ENCODE results near the gene RNF169. TPM values are rescaled to one million over a fixed set of nuclear protein-coding genes. Genes with fewer than 3 reads are reported as not detected.

Gene RNF169
- total RNA-seq, 1 experiment from 2014 or later = 18.0 TPM

- POLR2A ChIA-PET = no interaction called here
- DNase-seq (ENCODE audit: unreplicated experiment) = no peak
- Mint-ChIP-seq H3K9me3 (ENCODE audit: unreplicated experiment) (no peaks in the 10 kb centered on the region), H3K4me3 (ENCODE audit: unreplicated experiment) (no peak overlapping the region), H3K4me1 (ENCODE audit: insufficient read depth, unreplicated experiment) (no peaks in the 10 kb centered on the region), H3K36me3 (ENCODE audit: insufficient read depth, unreplicated experiment) (no peaks in the 10 kb centered on the region), H3K27ac (ENCODE audit: low read depth, unreplicated experiment) (no peak overlapping the region), H3K27me3 (ENCODE audit: insufficient read depth, unreplicated experiment) (no peaks in the 10 kb centered on the region)
- CTCF ChIA-PET = no interaction called here
- TF ChIP-seq CTCF (IDR thresholded peaks at IDR 0.05; ENCODE audit: unreplicated experiment) = no peak
- no TSS peak for BruUV-seq (replicated peaks)
- intact Hi-C loops (cut with micrococcal nuclease) = no loop called here
Measured at GRCh38 chr11:74709175-74709574, 39.5 kb upstream of the RNF169 start.

- Mint-ChIP-seq H3K36me3 (ENCODE audit: insufficient read depth, unreplicated experiment) (no peaks in the 10 kb centered on the region), H3K27me3 (ENCODE audit: insufficient read depth, unreplicated experiment) (no peaks in the 10 kb centered on the region), H3K9me3 (ENCODE audit: unreplicated experiment) (no peaks in the 10 kb centered on the region), H3K4me1 (ENCODE audit: insufficient read depth, unreplicated experiment) (no peaks in the 10 kb centered on the region), H3K4me3 (ENCODE audit: unreplicated experiment) (no peak overlapping the region), H3K27ac (ENCODE audit: low read depth, unreplicated experiment) (no peak overlapping the region)
- TF ChIP-seq CTCF (IDR thresholded peaks at IDR 0.05; ENCODE audit: unreplicated experiment) = no peak
- DNase-seq (ENCODE audit: unreplicated experiment) = no peak
- intact Hi-C loops (cut with micrococcal nuclease) = no loop called here
- POLR2A ChIA-PET = interaction anchor here (0.5 to 0.7 kb wide), 3 partner anchors 29 to 516 kb away, joined by 3 to 4 read pairs (median 3); no protein-coding TSS in a partner anchor
- CTCF ChIA-PET = interaction anchor here (0.7 to 1.7 kb wide), 6 partner anchors 8 to 37 kb away, joined by 3 to 9 read pairs (median 4); no protein-coding TSS in a partner anchor
- BruUV-seq (replicated peaks) = no TSS peak
Measured at GRCh38 chr11:74710281-74710938, 38.2 kb upstream of the RNF169 start.

GRCh38 chr11:74713686-74714085 lies 35.0 kb upstream of the RNF169 start:
- Mint-ChIP-seq H3K4me3 (ENCODE audit: unreplicated experiment) (no peak overlapping the region), H3K9me3 (ENCODE audit: unreplicated experiment) (no peaks in the 10 kb centered on the region), H3K27me3 (ENCODE audit: insufficient read depth, unreplicated experiment) (no peaks in the 10 kb centered on the region), H3K36me3 (ENCODE audit: insufficient read depth, unreplicated experiment) (no peaks in the 10 kb centered on the region), H3K27ac (ENCODE audit: low read depth, unreplicated experiment) (no peak overlapping the region), H3K4me1 (ENCODE audit: insufficient read depth, unreplicated experiment) (no peaks in the 10 kb centered on the region)
- DNase-seq (ENCODE audit: unreplicated experiment) = no peak
- intact Hi-C loops (cut with micrococcal nuclease) = no loop called here
- no TSS peak for BruUV-seq (replicated peaks)
- POLR2A ChIA-PET = no interaction called here
- no peak for TF ChIP-seq CTCF (IDR thresholded peaks at IDR 0.05; ENCODE audit: unreplicated experiment)
- CTCF ChIA-PET = interaction anchor here (1.1 kb wide), 1 partner anchor 13 kb away, joined by 6 read pairs; no protein-coding TSS in a partner anchor

GRCh38 chr11:74714904-74715303 lies 33.7 kb upstream of the RNF169 start:
- Mint-ChIP-seq H3K9me3 (ENCODE audit: unreplicated experiment) (no peaks in the 10 kb centered on the region), H3K27me3 (ENCODE audit: insufficient read depth, unreplicated experiment) (no peaks in the 10 kb centered on the region), H3K36me3 (ENCODE audit: insufficient read depth, unreplicated experiment) (no peaks in the 10 kb centered on the region), H3K4me3 (ENCODE audit: unreplicated experiment) (no peak overlapping the region), H3K27ac (ENCODE audit: low read depth, unreplicated experiment) (no peak overlapping the region), H3K4me1 (ENCODE audit: insufficient read depth, unreplicated experiment) (no peaks in the 10 kb centered on the region)
- BruUV-seq (replicated peaks) = no TSS peak
- ChIA-PET POLR2A (no interaction called here), CTCF (interaction anchor here (0.7 to 1.1 kb wide), 3 partner anchors 11 to 37 kb away, joined by 4 to 5 read pairs (median 4); no protein-coding TSS in a partner anchor)
- no peak for DNase-seq (ENCODE audit: unreplicated experiment)
- intact Hi-C loops (cut with micrococcal nuclease) = no loop called here
- TF ChIP-seq CTCF (IDR thresholded peaks at IDR 0.05; ENCODE audit: unreplicated experiment) = no peak
